ENCODE results near the gene CACFD1. TPM values are rescaled to one million over a fixed set of nuclear protein-coding genes. Genes with fewer than 3 reads are reported as not detected.

Gene CACFD1
- total RNA-seq, 1 experiment from 2014 or later, result 22.5 TPM

DNA sequence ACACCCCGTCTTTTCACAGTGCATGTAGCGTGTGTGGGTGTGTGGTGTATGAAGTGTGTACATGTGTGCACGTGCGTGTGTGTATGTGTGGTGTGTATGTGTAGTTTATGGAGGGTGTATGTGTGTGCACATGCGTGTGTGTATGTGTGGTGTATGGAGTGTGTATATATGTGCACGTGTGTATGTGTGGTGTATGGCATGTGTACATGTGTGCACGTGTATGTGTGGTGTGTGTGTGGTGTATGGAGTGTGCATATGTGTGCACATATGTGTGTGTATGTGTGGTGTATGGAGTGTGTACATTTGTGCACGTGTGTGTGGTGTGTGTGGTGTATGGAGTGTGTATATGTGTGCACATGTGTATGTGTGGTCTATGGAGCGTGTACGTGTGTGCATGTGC, 51.8 kb downstream of the CACFD1 start:
- no peak for ATAC-seq
- ChIA-PET CTCF (no interaction called here), POLR2A (no interaction called here)
- Mint-ChIP-seq H3K4me3 (no peak overlapping the region), H3K27me3 (ENCODE audit: low read depth) (no peaks in the 10 kb centered on the region), H3K36me3 (no peaks in the 10 kb centered on the region), H3K4me1 (peaks cover 14% of the 10 kb centered on the region), H3K27ac (no peak overlapping the region), H3K9me3 (no peaks in the 10 kb centered on the region)
- TF ChIP-seq, protein P1, sequence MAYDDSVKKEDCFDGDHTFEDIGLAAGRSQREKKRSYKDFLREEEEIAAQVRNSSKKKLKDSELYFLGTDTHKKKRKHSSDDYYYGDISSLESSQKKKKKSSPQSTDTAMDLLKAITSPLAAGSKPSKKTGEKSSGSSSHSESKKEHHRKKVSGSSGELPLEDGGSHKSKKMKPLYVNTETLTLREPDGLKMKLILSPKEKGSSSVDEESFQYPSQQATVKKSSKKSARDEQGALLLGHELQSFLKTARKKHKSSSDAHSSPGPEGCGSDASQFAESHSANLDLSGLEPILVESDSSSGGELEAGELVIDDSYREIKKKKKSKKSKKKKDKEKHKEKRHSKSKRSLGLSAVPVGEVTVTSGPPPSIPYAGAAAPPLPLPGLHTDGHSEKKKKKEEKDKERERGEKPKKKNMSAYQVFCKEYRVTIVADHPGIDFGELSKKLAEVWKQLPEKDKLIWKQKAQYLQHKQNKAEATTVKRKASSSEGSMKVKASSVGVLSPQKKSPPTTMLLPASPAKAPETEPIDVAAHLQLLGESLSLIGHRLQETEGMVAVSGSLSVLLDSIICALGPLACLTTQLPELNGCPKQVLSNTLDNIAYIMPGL (CRISPR knock-in tag; IDR thresholded peaks at IDR 0.05), result no peak
- TF ChIP-seq, protein P2, sequence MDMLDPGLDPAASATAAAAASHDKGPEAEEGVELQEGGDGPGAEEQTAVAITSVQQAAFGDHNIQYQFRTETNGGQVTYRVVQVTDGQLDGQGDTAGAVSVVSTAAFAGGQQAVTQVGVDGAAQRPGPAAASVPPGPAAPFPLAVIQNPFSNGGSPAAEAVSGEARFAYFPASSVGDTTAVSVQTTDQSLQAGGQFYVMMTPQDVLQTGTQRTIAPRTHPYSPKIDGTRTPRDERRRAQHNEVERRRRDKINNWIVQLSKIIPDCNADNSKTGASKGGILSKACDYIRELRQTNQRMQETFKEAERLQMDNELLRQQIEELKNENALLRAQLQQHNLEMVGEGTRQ (CRISPR knock-in tag; IDR thresholded peaks at IDR 0.05), result no peak
- TF ChIP-seq, protein P3, sequence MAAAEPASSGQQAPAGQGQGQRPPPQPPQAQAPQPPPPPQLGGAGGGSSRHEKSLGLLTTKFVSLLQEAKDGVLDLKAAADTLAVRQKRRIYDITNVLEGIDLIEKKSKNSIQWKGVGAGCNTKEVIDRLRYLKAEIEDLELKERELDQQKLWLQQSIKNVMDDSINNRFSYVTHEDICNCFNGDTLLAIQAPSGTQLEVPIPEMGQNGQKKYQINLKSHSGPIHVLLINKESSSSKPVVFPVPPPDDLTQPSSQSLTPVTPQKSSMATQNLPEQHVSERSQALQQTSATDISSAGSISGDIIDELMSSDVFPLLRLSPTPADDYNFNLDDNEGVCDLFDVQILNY (CRISPR knock-in tag; IDR thresholded peaks at IDR 0.05), result no peak
- TF ChIP-seq, protein P4, sequence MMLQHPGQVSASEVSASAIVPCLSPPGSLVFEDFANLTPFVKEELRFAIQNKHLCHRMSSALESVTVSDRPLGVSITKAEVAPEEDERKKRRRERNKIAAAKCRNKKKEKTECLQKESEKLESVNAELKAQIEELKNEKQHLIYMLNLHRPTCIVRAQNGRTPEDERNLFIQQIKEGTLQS (CRISPR knock-in tag; conservative IDR thresholded peaks at IDR 0.05), result no peak
- TF ChIP-seq IRF2 (CRISPR knock-in tag; IDR thresholded peaks at IDR 0.05; ENCODE audit: borderline replicate concordance, low read depth), result no peak
- TF ChIP-seq SP1 (CRISPR knock-in tag; conservative IDR thresholded peaks at IDR 0.05), result no peak
- no peak for TF ChIP-seq ETV6 (CRISPR knock-in tag; IDR thresholded peaks at IDR 0.05)
- no peak for TF ChIP-seq ZBTB21 (CRISPR knock-in tag; IDR thresholded peaks at IDR 0.05; ENCODE audit: borderline replicate concordance)
- no peak for TF ChIP-seq GRHL2 (CRISPR knock-in tag; IDR thresholded peaks at IDR 0.05; ENCODE audit: insufficient replicate concordance, severe bottlenecking)
- TF ChIP-seq, protein P5, sequence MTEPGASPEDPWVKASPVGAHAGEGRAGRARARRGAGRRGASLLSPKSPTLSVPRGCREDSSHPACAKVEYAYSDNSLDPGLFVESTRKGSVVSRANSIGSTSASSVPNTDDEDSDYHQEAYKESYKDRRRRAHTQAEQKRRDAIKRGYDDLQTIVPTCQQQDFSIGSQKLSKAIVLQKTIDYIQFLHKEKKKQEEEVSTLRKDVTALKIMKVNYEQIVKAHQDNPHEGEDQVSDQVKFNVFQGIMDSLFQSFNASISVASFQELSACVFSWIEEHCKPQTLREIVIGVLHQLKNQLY (CRISPR knock-in tag; IDR thresholded peaks at IDR 0.05), result no peak
- no peak for TF ChIP-seq KAT7 (CRISPR knock-in tag; IDR thresholded peaks at IDR 0.05; ENCODE audit: borderline replicate concordance)
- TF ChIP-seq GABPB1 (CRISPR knock-in tag; IDR thresholded peaks at IDR 0.05), result no peak
- TF ChIP-seq FOXP1 (CRISPR knock-in tag; IDR thresholded peaks at IDR 0.05; ENCODE audit: borderline replicate concordance), result no peak
- no peak for TF ChIP-seq ZNF219 (CRISPR knock-in tag; IDR thresholded peaks at IDR 0.05; ENCODE audit: borderline replicate concordance)
- TF ChIP-seq, protein P6, sequence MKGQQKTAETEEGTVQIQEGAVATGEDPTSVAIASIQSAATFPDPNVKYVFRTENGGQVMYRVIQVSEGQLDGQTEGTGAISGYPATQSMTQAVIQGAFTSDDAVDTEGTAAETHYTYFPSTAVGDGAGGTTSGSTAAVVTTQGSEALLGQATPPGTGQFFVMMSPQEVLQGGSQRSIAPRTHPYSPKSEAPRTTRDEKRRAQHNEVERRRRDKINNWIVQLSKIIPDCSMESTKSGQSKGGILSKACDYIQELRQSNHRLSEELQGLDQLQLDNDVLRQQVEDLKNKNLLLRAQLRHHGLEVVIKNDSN (CRISPR knock-in tag; IDR thresholded peaks at IDR 0.05), result no peak
- TF ChIP-seq, protein P7, sequence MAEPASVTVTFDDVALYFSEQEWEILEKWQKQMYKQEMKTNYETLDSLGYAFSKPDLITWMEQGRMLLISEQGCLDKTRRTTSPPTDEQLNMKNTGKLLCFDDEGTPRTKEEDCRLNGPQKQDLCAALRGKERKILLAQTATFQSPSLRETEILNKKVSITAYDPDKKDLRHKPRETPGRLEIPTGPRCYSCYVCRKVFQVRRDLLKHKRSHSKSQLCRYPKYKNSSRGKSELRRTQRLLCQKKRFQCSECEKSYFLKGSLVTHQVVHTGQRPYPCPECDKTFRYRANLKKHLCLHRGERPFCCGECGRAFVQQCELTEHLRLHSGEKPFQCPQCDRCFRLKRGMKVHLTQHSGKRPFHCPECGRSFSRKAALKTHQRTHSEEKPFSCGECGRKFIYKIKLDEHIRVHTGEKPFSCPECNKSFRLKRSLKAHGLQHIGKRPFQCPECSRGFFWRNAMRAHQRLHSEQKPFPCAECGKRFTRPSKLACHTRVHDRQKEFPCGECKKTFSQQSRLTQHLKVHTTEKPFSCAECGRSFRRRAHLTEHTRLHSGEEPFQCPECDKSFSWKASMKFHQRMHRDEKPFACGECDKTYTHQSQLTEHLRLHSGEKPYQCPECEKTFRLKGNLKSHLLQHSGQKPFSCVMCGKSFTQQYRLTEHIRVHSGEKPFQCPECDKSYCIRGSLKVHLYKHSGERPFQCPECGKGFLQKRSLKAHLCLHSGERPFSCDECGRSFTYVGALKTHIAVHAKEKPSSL (CRISPR knock-in tag; conservative IDR thresholded peaks at IDR 0.05), result no peak
- TF ChIP-seq JUN (CRISPR knock-in tag; IDR thresholded peaks at IDR 0.05), result no peak
- TF ChIP-seq, protein P8, sequence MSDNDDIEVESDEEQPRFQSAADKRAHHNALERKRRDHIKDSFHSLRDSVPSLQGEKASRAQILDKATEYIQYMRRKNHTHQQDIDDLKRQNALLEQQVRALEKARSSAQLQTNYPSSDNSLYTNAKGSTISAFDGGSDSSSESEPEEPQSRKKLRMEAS (CRISPR knock-in tag; IDR thresholded peaks at IDR 0.05), result no peak
- no peak for TF ChIP-seq ATF1 (CRISPR knock-in tag; IDR thresholded peaks at IDR 0.05)
- DNase-seq (ENCODE audit: low spot score), result no peak

All from WTC11 (cell line).